Osteocyte (in vitro differentiated cells): Measurements from ENCODE around the gene LBP. TPM values are rescaled to one million over a fixed set of nuclear protein-coding genes. Genes with fewer than 3 reads are reported as not detected.

ENCODE experiments used
- DNase-seq: peaks from one replicate; pipeline ENCODE4 v3.0.0; 2021; ENCODE audit warnings: mixed read lengths; ENCODE audit not compliant: unreplicated experiment; ENCODE audit errors: extremely low spot score
- H3K27ac Mint-ChIP-seq: one replicate; pipeline ENCODE4 v1.8.0; 2021; ENCODE audit warnings: mild to moderate bottlenecking, mixed read lengths; ENCODE audit not compliant: unreplicated experiment
- H3K27me3 Mint-ChIP-seq: one replicate; pipeline ENCODE4 v1.8.0; 2021; ENCODE audit warnings: mixed read lengths; ENCODE audit not compliant: unreplicated experiment
- H3K36me3 Mint-ChIP-seq: one replicate; pipeline ENCODE4 v1.8.0; 2021; ENCODE audit warnings: mixed read lengths; ENCODE audit not compliant: unreplicated experiment
- H3K4me1 Mint-ChIP-seq: one replicate; pipeline ENCODE4 v1.8.0; 2021; ENCODE audit warnings: mixed read lengths; ENCODE audit not compliant: unreplicated experiment
- H3K4me3 Mint-ChIP-seq: one replicate; pipeline ENCODE4 v1.8.0; 2021; ENCODE audit warnings: mild to moderate bottlenecking, moderate library complexity, mixed read lengths; ENCODE audit not compliant: unreplicated experiment
- H3K9me3 Mint-ChIP-seq: one replicate; pipeline ENCODE4 v1.8.0; 2021; ENCODE audit warnings: mixed read lengths; ENCODE audit not compliant: unreplicated experiment
- CTCF ChIP-seq: fragments of 200-600 bp; sonication (generic); IDR thresholded peaks from 2 replicates; pipeline ENCODE4 v1.5.0; 2021; ENCODE audit warnings: antibody characterized with exemption, mild to moderate bottlenecking, moderate library complexity
- total RNA-seq: library from RNA; stranded (reverse); gene quantifications from 2 replicates; pipeline ENCODE4 v1.2.1, GENCODE V29; 2021

Gene LBP
- total RNA-seq, 1 donor from 2014 or later, result not detected

GRCh38 chr20:38344107-38344701 is 2.1 kb upstream of the LBP start:
- Mint-ChIP-seq H3K4me1 (peaks cover 1% of the 10 kb centered on the region), H3K36me3 (no peaks in the 10 kb centered on the region), H3K27me3 (peaks cover 30% of the 10 kb centered on the region), H3K4me3 (no peak overlapping the region), H3K27ac (no peak overlapping the region), H3K9me3 (no peaks in the 10 kb centered on the region)
- no peak for TF ChIP-seq CTCF
- no peak for DNase-seq

DNA sequence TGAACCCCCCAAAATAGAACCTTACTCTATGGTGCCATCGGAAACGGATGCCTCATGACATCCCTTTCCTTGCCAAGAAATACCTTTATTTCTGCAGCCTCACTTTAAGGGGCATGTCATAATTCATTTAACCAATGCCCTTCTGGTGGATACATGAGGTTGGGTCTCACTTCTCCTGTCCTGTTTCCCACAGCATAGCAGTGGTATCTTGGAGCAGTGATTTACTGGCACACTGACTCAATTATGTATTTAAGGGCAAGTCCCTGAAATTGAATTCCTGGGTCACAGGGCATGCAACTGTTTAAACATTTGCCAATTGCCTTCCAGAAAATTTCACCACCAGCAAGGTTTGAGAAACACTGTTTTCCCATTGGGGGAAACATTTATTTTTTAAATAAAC is 639 bp upstream of the LBP start:
- H3K36me3 Mint-ChIP-seq, result no peaks in the 10 kb centered on the region
- no peak for TF ChIP-seq CTCF
- no peaks in the 10 kb centered on the region for H3K9me3 Mint-ChIP-seq
- H3K27me3 Mint-ChIP-seq, result peaks cover 31% of the 10 kb centered on the region
- no peak for DNase-seq
- no peak overlapping the region for H3K27ac Mint-ChIP-seq
- H3K4me3 Mint-ChIP-seq, result no peak overlapping the region
- H3K4me1 Mint-ChIP-seq, result peaks cover 1% of the 10 kb centered on the region

- no peak for DNase-seq
- Mint-ChIP-seq H3K27me3 (peaks cover 27% of the 10 kb centered on the region), H3K4me3 (no peak overlapping the region), H3K36me3 (no peaks in the 10 kb centered on the region), H3K27ac (no peak overlapping the region), H3K9me3 (no peaks in the 10 kb centered on the region), H3K4me1 (peaks cover 1% of the 10 kb centered on the region)
- no peak for TF ChIP-seq CTCF
These were observed 459 bp downstream of the LBP start for GRCh38 chr20:38346741-38347140.

GRCh38 chr20:38349856-38350255 is 3.6 kb downstream of the LBP start:
- H3K36me3 Mint-ChIP-seq, result no peaks in the 10 kb centered on the region
- H3K27me3 Mint-ChIP-seq, result peaks cover 22% of the 10 kb centered on the region
- no peaks in the 10 kb centered on the region for H3K9me3 Mint-ChIP-seq
- H3K4me3 Mint-ChIP-seq, result no peak overlapping the region
- peaks cover 1% of the 10 kb centered on the region for H3K4me1 Mint-ChIP-seq
- TF ChIP-seq CTCF, result no peak
- DNase-seq, result no peak
- H3K27ac Mint-ChIP-seq, result no peak overlapping the region

GRCh38 chr20:38350879-38351775 is 4.8 kb downstream of the LBP start:
- Mint-ChIP-seq H3K4me3 (no peak overlapping the region), H3K27ac (no peak overlapping the region)

More at GRCh38 chr20:38350879-38351775, 4.8 kb downstream of the LBP start:
- TF ChIP-seq CTCF, result no peak
- H3K36me3 Mint-ChIP-seq, result no peaks in the 10 kb centered on the region
- no peak for DNase-seq
- H3K9me3 Mint-ChIP-seq, result no peaks in the 10 kb centered on the region
- H3K27me3 Mint-ChIP-seq, result peaks cover 18% of the 10 kb centered on the region
- H3K4me1 Mint-ChIP-seq, result no peaks in the 10 kb centered on the region
